Measurements from ENCODE around the gene GCC1.

The GCC1 gene

GRCh38 chr7:127535546-127536393 lies 49.6 kb downstream of the GCC1 start:
- DNase-seq: no peak

- DNase-seq: no peak
Observed at GRCh38 chr7:127534636-127535035, 50.8 kb downstream of the GCC1 start.

GRCh38 chr7:127532736-127533135 lies 52.7 kb downstream of the GCC1 start:
- no peak for DNase-seq

- DNase-seq: no peak
Observed at GRCh38 chr7:127532151-127532550, 53.2 kb downstream of the GCC1 start.

Data from NCI-H1417 treated with DMSO at 0.1 percent for 48 hours (cell line).